Central memory CD8-positive, alpha-beta T cell (primary cell): ENCODE data around the gene A1CF.
"Not testable (repeated sequence)": the region's sequence is repeated elsewhere in the genome, so short reads cannot be mapped to it uniquely, and the experiment has no call there.

ENCODE experiments used
- ATAC-seq: fragments of 150-1000 bp; cut with Tn5 transposase; replicated peaks from 2 replicates; pipeline ENCODE4 v1.10.0; 2022; ENCODE audit warnings: mild to moderate bottlenecking, moderate FRiP score, moderate number of reproducible peaks; ENCODE audit not compliant: poor library complexity, severe bottlenecking; ENCODE audit errors: extremely low read depth
- DNase-seq, 2 donors: peaks; one replicate each; pipeline ENCODE4 v3.0.0; 2021; ENCODE audit warnings: low spot score in 2 of 2
- H3K27ac Mint-ChIP-seq: one replicate; pipeline ENCODE4 v1.8.0; 2022; ENCODE audit warnings: low read depth, mild to moderate bottlenecking, moderate library complexity, mixed read lengths
- H3K27me3 Mint-ChIP-seq: one replicate; pipeline ENCODE4 v1.8.0; 2022; ENCODE audit warnings: mixed read lengths
- H3K36me3 Mint-ChIP-seq: one replicate; pipeline ENCODE4 v1.8.0; 2022; ENCODE audit warnings: mild to moderate bottlenecking, moderate library complexity, mixed read lengths; ENCODE audit not compliant: insufficient read depth
- H3K4me1 Mint-ChIP-seq: one replicate; pipeline ENCODE4 v1.8.0; 2022; ENCODE audit warnings: mixed read lengths
- H3K4me3 Mint-ChIP-seq: one replicate; pipeline ENCODE4 v1.8.0; 2022; ENCODE audit warnings: mild to moderate bottlenecking, moderate library complexity, mixed read lengths
- H3K9me3 Mint-ChIP-seq: one replicate; pipeline ENCODE4 v1.8.0; 2022; ENCODE audit warnings: mixed read lengths

A1CF gene

DNA sequence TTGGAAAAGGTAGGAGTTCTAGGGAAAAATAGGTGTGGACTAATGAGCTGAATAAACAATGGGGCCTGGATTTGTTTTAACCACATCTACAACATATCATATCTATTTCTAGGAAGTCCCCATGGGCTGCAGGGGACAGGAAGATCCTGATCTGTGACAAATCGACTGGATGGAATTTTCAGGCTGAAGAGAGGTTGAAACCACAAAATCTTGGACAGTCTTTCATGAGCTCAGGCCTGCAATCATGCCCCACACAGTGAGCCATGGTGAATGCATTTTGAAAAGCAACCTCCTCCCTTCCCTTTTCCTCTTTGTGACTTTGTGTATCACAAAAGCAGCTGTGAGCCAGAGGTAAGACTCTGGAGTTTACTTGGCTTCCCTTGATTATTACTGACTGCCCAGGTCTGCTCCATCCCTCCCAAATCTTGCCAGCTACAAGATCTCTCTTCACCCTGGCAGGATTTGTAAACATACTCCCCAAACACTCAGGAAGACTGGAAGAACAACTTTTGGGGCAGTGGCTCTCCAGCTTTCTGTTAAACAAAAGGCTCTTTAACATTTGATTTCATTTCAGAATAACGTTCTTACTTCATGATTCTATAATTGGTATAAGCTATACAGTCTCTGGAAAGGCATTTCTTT, 79.3 kb downstream of the A1CF start:
- H3K36me3 Mint-ChIP-seq = no peaks in the 10 kb centered on the region
- peaks cover 27% of the 10 kb centered on the region for H3K27me3 Mint-ChIP-seq
- H3K9me3 Mint-ChIP-seq = no peaks in the 10 kb centered on the region
- H3K4me1 Mint-ChIP-seq = no peaks in the 10 kb centered on the region
- H3K27ac Mint-ChIP-seq = no peak overlapping the region
- H3K4me3 Mint-ChIP-seq = no peak overlapping the region
- no peak for DNase-seq
- ATAC-seq = no peak

DNA sequence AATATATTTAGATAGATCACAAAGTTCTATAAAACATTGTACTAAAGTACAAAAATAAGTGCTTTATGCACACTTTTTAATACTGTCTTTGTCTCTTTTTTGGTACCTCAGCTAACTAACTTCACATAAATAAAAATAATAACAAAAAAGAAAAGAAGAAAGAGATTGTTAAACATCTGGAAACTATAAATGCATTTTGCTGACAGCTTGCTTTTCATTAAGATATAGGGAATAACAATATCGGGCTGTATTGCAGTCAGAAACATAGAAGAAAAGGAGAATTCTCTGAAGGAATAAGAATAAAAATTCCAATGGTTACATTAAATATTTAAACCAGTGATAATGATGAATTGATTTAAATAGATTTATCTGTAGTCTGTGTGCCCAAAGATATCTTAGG, 85.8 kb downstream of the A1CF start:
- Mint-ChIP-seq H3K27ac (no peak overlapping the region), H3K36me3 (no peaks in the 10 kb centered on the region), H3K27me3 (peaks cover 68% of the 10 kb centered on the region), H3K4me3 (no peak overlapping the region), H3K9me3 (no peaks in the 10 kb centered on the region), H3K4me1 (no peaks in the 10 kb centered on the region)
- ATAC-seq (no peak), DNase-seq (no peak)

DNA sequence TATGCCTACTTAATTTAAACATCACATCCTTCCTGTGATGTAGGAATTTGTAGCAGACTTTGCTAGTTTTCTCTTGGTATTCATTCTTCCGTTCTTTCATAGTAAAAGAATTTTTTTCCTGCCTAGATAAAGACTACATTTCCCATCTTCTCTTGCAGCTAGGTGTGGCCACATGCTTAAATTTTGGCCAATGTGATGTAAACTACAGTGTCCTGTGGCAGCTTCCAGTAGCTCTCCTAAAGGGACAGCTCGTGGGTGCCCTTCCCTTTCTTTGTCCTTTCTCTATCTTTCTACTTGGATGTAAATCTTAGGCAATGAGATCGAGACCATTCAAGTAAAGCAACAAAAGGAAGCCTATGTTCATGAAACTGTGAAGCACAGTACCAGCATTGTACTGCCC, 87.1 kb downstream of the A1CF start:
- Mint-ChIP-seq H3K36me3 (no peaks in the 10 kb centered on the region), H3K4me3 (no peak overlapping the region), H3K27ac (no peak overlapping the region), H3K4me1 (no peaks in the 10 kb centered on the region), H3K27me3 (peaks cover 74% of the 10 kb centered on the region), H3K9me3 (no peaks in the 10 kb centered on the region)
- ATAC-seq (no peak), DNase-seq (no peak)

DNA sequence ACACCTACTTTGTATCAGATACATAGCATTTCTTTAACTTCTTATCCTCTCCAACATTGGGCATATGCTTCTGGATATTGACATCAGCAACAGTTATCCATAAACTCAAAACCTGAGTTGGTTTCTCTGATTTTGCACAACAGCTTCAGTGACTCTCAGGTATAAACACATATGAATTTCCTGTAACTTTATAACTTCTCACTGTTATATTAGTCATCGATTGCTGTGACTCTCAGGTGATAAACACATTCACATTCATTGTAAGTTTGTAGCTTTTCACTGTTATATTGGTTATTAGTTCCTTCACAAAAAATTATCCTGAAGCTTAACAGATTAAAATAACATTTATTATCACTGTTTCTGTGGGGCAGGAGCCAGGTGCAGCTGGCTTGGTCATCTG, 88.7 kb downstream of the A1CF start:
- H3K4me1 Mint-ChIP-seq = no peaks in the 10 kb centered on the region
- DNase-seq (no peak), ATAC-seq (no peak)
- H3K9me3 Mint-ChIP-seq = no peaks in the 10 kb centered on the region
- peaks cover 71% of the 10 kb centered on the region for H3K27me3 Mint-ChIP-seq
- no peak overlapping the region for H3K4me3 Mint-ChIP-seq
- H3K36me3 Mint-ChIP-seq = no peaks in the 10 kb centered on the region
- no peak overlapping the region for H3K27ac Mint-ChIP-seq

DNA sequence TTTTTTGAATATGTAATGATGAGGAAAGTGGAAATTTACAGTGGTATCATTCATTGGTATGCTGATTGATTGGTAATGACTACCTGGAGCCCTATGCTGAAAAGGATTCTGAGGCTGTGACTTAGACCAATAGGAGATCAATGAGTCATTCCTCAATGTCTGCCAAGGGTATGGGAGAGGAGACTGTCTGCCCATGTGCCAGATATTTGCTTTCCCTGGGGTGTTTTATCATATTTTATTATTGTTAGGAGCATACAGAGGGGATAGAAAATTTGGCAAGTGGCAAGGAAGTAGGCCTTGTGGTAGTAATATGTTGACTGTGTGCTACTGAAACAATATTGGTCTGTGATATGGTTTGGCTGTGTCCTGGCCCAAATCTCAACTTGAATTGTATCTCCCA, 90.9 kb downstream of the A1CF start:
- DNase-seq = no peak
- H3K36me3 Mint-ChIP-seq = no peaks in the 10 kb centered on the region
- H3K27me3 Mint-ChIP-seq = peaks cover 75% of the 10 kb centered on the region
- H3K4me3 Mint-ChIP-seq = no peak overlapping the region
- H3K9me3 Mint-ChIP-seq = no peaks in the 10 kb centered on the region
- no peaks in the 10 kb centered on the region for H3K4me1 Mint-ChIP-seq
- no peak overlapping the region for H3K27ac Mint-ChIP-seq
- ATAC-seq = no peak

DNA sequence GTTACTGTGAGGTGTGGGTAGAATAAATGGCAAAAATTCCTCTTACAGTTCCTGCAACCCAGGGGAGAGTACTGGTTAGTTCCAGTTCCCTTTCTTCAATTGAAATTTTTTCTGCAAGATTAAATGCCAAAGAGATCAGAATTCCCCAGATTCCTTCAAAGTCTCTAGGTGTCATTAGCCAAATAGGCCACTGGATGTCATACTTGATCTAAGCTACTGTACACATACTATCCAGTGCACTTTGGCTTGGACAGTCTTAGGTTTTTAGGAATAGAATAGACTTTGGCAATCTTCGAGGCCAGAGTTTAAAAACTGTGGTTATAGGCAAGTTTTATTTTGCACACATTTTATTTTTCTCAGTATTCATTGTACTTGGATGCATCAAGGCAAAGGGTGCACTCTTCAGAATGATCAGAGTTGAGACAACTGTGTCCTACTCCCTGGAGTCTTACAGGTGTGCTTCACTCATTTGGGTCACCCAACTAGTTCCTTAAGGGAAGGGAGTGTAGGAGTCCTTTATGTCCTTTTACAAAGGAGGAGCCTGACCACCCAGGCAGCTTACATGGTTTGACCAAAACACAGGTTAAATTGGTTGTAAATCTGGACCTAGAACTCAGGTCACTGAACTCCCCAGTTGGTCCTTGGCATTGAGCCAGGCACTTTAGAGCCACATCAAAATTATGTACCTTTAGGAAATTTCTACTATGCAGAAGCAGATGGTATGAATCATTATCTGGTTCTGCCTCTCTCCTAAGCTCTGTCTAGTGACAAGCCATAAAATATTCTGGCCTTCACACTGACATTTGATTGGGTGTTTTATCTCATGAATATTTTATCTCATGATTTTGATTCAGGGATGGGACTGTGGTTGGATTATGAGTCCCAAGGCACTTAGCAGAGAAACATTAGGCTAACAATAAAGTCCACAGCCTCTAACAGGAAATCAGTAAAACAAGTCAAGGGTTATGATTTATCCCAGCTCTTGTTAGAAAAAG, 96.2 kb downstream of the A1CF start:
- H3K9me3 Mint-ChIP-seq = peaks cover 6% of the 10 kb centered on the region
- ATAC-seq (no peak), DNase-seq (no peak)

DNA sequence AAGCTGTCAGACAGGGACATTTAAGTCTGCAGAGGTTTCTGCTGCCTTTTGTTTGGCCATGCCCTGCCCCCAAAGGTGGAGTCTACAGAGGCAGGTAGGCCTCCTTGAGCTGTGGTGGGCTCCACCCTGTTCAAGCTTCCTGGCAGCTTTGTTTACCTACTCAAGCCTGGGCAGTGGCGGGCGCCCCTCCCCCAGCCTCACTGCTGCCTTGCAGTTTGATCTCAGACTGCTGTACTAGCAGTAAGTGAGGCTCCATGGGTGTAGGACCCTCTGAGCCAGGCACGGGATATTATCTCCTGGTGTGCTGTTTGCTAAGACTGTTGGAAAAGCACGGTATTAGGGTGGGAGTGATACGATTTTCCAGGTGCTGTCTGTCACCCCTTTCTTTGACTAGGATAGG, 97.5 kb downstream of the A1CF start:
- ATAC-seq, H3K36me3 Mint-ChIP-seq, H3K27ac Mint-ChIP-seq, H3K4me1 Mint-ChIP-seq, DNase-seq, H3K9me3 Mint-ChIP-seq, H3K4me3 Mint-ChIP-seq: not testable (repeated sequence)
- peaks cover 59% of the 10 kb centered on the region for H3K27me3 Mint-ChIP-seq

More for the DNA sequence above, 96.2 kb downstream of the A1CF start:
- peaks cover 67% of the 10 kb centered on the region for H3K27me3 Mint-ChIP-seq
- no peaks in the 10 kb centered on the region for H3K4me1 Mint-ChIP-seq
- no peak overlapping the region for H3K27ac Mint-ChIP-seq
- no peak overlapping the region for H3K4me3 Mint-ChIP-seq
- no peaks in the 10 kb centered on the region for H3K36me3 Mint-ChIP-seq

DNA sequence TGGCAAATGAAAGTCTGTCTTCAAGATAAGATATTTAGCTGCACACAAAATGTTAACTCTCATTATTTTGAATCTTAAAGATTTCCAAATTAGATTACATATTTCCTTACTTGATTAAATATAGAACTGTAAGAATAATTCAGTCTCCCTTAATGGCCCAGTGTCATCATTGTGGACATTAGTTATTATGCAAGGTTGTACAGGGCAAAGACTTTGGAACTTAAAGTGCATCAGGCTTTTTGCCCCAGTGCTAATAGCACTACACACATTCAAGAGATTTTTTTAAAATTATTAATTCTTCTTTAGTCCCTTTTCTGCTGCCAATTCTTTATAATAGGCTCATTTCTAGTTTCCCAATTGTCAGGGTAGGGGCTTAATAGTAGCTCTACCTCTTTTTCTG, 103.4 kb downstream of the A1CF start:
- not testable (repeated sequence) for DNase-seq, H3K36me3 Mint-ChIP-seq, H3K4me1 Mint-ChIP-seq, H3K27ac Mint-ChIP-seq, ATAC-seq, H3K9me3 Mint-ChIP-seq, H3K4me3 Mint-ChIP-seq
- peaks cover 21% of the 10 kb centered on the region for H3K27me3 Mint-ChIP-seq

DNA sequence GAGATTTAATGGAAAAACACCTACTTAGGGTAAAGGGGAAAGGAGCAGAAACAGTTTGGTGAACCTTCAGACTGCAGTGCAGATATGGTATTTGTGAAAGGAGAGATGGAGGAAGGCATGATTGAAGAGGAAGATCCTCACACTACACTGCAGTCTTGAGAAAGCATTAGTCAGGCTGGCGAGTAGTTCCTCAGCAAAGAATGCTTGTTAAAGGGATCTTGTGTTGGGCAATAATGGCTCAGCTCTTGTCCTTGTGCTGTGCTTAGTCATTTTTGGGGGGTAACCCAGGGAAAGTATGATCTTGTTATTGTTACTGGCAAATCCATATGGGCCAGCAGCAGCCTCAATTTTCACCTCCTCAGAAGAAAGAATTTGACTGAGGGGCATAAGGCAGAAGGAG, 105.4 kb downstream of the A1CF start:
- H3K27me3 Mint-ChIP-seq, H3K4me3 Mint-ChIP-seq, H3K36me3 Mint-ChIP-seq, H3K9me3 Mint-ChIP-seq, ATAC-seq, H3K27ac Mint-ChIP-seq, H3K4me1 Mint-ChIP-seq, DNase-seq: not testable (repeated sequence)

DNA sequence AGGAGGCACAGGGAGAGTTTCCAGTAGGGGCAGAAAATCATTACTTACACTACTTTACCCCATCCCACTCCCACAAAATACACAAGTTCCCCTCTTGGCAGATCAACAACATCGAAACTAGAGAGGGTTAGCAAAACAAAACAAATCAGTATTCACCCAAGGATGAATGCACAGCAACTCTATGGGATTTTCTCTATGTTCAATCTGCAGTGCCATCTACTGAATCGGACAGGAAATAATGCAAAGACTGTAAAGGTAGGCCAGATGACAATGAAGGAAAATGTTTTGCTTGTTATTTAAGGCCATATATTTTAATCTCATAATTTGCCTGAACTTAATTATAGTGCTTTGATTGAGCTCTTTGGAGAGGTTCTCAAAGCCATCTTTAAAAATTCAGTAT, 110.6 kb downstream of the A1CF start:
- not testable (repeated sequence) for ATAC-seq, H3K9me3 Mint-ChIP-seq, H3K4me1 Mint-ChIP-seq, DNase-seq, H3K27ac Mint-ChIP-seq, H3K36me3 Mint-ChIP-seq, H3K4me3 Mint-ChIP-seq, H3K27me3 Mint-ChIP-seq

DNA sequence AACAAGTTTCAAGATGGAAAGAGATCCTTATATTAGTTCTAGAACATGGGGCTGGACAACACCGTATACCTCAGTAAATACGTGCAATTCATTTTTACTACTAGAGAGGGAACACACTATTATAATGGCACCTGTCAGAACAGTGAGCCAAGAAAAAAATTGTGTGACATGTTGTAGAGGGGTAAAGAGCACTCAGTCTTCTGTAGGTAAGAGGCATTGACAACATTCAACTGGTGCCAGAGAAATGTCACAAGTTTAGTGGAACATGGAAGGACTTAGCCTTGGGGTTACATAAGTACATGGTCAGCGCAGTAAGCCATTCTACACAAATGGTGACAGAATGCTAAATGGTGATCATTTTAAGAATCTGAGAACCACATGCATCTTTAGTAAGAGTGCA, 113.4 kb downstream of the A1CF start:
- not testable (repeated sequence) for ATAC-seq, DNase-seq, H3K9me3 Mint-ChIP-seq, H3K27ac Mint-ChIP-seq, H3K36me3 Mint-ChIP-seq, H3K4me3 Mint-ChIP-seq, H3K27me3 Mint-ChIP-seq, H3K4me1 Mint-ChIP-seq

DNA sequence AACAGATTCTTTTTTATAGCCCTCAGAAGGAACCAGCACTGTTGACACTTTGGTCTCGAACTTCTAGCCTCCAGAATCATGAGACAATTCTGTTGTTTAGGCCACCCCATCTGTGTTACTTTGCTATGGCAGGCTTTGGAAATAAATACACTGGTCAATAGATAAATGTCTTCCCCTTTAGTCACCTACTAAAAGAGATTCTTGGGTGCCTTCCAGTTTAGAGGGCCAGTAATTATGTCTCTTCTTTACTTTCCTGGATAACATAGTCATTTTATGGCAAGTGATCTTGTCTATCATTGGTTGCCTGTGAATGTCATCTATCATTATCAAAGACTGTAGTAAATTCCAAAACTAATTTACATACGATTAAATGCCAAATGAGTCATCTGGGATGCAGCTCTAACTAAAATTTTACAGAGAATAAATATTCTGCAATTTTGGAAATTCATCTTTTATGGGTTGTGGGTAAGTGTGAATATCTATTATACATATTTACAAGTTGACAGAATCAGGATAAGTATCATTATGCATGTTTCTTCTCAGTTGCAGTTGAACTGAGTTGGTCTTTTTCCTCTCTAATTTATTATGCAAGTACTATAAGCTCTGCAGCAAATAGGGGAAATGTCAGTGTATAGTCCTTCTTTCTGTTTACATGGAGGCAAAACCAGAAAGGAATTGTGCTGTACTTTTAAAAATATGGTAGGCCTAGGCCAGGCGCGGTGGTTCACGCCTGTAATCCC, 118.5 kb downstream of the A1CF start:
- H3K4me3 Mint-ChIP-seq, H3K36me3 Mint-ChIP-seq, H3K27ac Mint-ChIP-seq, H3K9me3 Mint-ChIP-seq, H3K27me3 Mint-ChIP-seq, DNase-seq, ATAC-seq, H3K4me1 Mint-ChIP-seq: not testable (repeated sequence)
